LNCAP (cell line): ENCODE data around the gene ZCCHC17.

ENCODE experiments used
- CTCF ChIP-seq: fragments of 450-650 bp; IDR thresholded peaks from 2 replicates; pipeline ENCODE4 v1.5.1; 2017; ENCODE audit warnings: mild to moderate bottlenecking

Gene ZCCHC17

DNA sequence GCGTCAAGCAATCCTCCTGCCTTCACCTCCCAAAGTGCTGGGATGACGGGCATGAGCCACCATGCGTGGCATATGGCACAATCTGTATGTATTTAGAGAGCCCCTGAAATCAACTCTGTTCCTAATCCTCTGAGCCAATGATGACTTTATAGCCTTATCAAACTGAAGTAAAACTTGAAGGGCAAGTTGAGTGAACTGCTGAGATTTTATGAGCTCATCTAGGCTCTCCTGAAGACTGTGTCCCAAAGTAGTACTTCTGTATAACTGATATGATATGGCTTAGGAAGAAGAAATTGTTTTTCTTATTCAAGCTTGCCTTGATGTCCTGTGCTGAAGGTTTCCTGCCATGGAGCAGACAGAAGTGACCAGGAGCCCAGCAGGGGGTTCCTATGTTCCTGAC, 33.4 kb upstream of the ZCCHC17 start:
- no peak for TF ChIP-seq CTCF

DNA sequence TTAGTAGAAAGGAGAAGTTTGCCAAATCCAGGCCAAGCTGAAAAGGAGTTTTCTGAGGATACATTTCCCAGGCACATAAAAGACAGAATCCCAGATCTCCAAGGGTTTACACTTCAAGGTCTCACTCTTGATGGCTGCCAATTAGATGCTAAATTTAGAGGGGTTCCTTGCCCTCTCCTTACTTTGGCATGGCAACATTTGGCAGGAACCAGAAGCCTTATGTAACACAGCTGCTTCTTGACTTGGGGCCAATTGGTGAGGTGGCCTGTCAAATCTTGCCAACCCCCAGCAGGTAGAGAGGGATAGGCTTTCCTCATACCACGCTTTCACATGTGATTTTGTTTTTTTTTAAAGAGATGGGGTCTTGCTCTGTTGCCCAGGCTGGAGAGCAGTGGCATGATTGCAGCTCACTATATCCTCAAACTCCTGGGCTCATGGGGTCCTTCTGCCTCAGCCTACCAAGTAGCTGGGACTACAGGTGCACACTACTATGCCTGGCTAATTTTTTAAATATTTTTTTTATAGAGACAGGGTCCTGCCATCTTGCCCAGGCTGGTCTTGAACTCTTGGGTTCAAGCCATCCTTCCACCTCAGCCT, 31.9 kb upstream of the ZCCHC17 start:
- no peak for TF ChIP-seq CTCF

DNA sequence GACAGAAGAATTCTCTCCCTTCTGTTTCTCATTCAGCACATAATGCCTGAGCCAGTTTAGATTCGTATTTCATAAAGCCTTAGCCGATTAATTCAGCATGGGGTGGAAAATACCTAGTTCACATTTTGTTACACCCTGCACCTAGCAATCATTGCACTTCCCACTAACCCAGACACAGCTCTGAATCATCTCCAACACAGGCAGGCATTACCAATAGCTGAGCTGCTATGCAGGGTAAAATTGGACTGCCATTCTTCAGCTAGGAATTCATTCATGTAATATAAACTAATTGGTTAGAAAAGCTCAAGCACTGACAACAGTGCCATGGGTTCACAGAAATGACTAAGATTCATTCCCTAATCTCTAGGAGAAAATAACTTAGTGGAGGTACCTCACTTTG, 30.3 kb upstream of the ZCCHC17 start:
- no peak for TF ChIP-seq CTCF

DNA sequence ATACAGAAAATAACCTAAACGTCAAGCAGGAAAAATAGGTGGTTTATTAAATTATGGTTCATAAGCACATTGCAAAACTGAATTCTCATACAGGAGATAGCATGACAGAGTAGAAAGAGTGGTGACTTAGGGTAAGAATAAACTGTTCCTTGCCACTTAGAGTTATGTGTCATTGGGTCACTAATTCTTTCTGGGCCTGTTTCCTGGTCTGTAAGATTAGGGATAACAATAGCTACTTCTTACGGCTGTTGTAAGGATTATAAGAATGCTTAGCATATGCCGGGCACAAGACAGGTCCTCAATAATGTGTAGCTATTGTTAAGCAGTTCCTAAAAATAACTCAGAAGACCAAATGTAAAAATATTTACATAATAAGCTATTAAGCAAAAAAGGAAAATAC, 24.5 kb upstream of the ZCCHC17 start:
- no peak for TF ChIP-seq CTCF

DNA sequence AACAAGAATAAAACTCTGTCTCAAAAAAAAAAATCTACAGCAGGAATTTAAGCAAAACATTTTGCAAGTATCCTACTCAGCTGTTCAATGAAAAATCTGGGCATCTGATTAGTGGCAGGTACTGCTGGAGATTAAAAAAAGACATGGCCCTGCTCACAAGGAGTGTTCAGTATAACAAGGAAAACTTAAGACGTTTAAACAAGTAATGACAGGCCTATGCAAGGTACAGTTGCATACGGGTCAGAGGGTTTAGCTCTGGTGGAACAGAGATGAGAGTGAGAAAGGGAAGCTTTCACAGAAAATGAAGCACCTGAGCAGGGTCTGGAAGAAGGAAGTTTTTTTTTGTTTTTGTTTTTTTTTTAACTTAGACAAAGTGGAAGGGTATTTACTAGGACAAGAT, 23.2 kb upstream of the ZCCHC17 start:
- TF ChIP-seq CTCF = no peak

- no peak for TF ChIP-seq CTCF
These were observed 7.8 kb upstream of the ZCCHC17 start for GRCh38 chr1:31289021-31289420.

- TF ChIP-seq CTCF = no peak
These were observed 852 bp upstream of the ZCCHC17 start for GRCh38 chr1:31295874-31296485.
